ENCODE measurements around the gene HOXB2.

The HOXB2 gene

DNA sequence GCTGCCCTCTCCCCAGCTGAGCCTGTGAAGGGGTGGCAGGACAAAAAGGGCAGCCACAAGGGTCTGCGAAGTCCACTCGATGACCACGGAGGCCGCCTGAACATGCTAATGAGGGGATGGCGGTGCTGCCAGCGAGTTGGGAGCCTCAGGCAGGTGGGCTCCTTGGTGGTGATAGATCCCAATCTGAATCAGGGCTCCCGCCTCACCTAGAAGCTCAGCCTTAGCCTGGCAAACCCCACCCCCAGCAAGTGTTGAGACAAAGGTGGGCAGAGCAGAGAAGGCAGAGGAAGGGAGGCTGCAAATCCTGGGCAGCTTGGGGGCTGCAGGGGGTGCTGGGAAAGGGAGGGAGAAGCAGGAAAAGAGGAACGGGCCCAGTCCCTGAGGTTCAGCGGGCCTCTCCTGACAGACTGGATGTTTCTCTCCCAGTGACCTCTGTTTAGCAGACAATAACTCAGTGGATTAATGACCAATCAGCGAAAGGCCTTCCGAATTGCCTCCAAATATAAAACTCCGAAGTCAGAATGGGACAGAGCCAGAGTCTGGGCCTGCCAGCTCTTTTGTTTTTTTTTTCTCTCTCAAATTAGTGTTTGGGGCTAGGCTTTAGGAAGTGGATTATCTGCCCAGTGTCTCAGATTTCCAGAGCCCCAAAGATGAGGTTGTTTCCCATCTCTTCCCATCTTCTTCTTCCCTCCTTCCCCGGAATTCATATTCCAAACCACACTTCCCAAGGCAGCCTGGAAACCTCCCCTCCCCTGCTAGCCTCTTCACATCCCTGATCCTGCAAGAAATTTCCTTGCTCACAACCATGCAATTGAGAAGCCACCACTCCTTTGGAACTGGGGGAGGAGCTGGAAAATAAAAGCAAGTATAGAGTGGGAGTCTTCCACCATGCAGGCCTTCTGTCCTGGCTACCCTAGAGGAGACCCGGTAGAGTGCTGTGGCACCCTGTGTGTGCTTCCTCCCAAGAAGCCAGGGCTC is 15.2 kb upstream of the HOXB2 start:
- TF ChIP-seq FOXP2 (optimal IDR thresholded peaks at IDR 0.05; ENCODE audit: control extremely low read depth, extremely low read length, insufficient read depth), result no peak
- DNase-seq (ENCODE audit: low read depth, low spot score), result no peak
- Histone ChIP-seq H3K36me3 (ENCODE audit: insufficient read depth, low read length) (no peaks in the 10 kb centered on the region), H3K4me3 (no peak overlapping the region), H3K27ac (no peak overlapping the region), H3K9ac (ENCODE audit: insufficient read length) (no peak overlapping the region), H3K9me3 (ENCODE audit: low read depth, low read length) (no peaks in the 10 kb centered on the region)

DNA sequence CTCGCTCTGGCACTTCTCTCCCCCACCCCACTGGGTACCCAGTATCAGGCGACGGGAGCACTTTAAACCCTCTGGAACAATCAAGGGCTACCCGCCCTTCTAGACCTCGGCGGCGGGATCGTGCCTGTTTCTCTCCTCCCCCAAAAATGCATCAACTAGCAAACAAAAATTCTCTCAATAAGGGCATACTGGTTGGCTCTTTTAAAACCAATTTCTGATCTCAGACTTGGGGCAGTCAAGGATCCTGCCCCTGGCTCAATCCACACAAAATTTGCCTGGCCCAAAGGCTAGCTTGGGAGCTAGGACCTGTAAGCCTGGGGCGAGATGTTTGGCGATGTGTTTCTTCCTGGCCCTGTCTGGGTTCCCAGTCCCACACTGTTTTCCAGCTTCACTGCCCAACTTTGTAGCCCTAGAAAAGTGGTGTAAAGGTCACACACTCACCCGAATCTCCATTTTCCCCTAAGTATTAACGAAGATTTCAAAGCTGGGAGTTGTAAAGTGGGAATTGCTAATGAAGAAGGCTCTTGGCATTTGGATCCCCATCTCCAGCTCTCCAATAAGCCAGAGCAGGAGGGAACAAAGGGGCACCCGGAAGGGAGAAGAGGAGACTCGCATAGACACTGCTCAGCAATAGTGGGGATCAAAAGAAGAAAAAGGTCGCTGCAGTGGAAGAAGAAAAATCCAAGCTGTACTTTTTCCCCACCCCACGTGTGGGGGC is 14.4 kb upstream of the HOXB2 start:
- Histone ChIP-seq H3K9ac (ENCODE audit: insufficient read length) (no peak overlapping the region), H3K27ac (no peak overlapping the region), H3K36me3 (ENCODE audit: insufficient read depth, low read length) (no peaks in the 10 kb centered on the region), H3K4me3 (no peak overlapping the region), H3K9me3 (ENCODE audit: low read depth, low read length) (no peaks in the 10 kb centered on the region)
- no peak for DNase-seq (ENCODE audit: low read depth, low spot score)
- TF ChIP-seq EZH2 (IDR thresholded peaks at IDR 0.05) (no peak), POLR2AphosphoS5 (IDR thresholded peaks at IDR 0.05; ENCODE audit: borderline replicate concordance, low read depth, low read length) (no peak), FOXP2 (optimal IDR thresholded peaks at IDR 0.05; ENCODE audit: control extremely low read depth, extremely low read length, insufficient read depth) (no peak)

DNA sequence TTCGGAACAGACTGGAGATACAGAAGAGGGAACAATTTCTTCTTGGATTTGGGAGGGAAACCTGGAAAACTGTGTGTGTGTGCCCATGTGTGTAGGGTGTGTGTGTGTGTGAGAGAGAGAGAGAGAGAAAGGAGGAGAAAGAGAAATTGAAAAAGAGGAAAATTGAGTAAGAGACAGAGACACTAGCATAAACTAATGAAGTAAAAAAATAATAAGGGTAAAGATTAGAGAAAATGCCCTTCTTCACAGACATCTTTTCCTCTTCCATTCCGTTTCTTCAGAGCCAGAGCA is 13.9 kb upstream of the HOXB2 start:
- TF ChIP-seq FOXP2 (optimal IDR thresholded peaks at IDR 0.05; ENCODE audit: control extremely low read depth, extremely low read length, insufficient read depth) (no peak), POLR2AphosphoS5 (IDR thresholded peaks at IDR 0.05; ENCODE audit: borderline replicate concordance, low read depth, low read length) (no peak), EZH2 (IDR thresholded peaks at IDR 0.05) (no peak)
- H3K36me3 ChIP-seq (ENCODE audit: insufficient read depth, low read length), result no peaks in the 10 kb centered on the region
- no peak for DNase-seq (ENCODE audit: low read depth, low spot score)
- H3K27ac ChIP-seq, result no peak overlapping the region
- H3K9ac ChIP-seq (ENCODE audit: insufficient read length), result no peak overlapping the region
- H3K9me3 ChIP-seq (ENCODE audit: low read depth, low read length), result no peaks in the 10 kb centered on the region
- no peak overlapping the region for H3K4me3 ChIP-seq

DNA sequence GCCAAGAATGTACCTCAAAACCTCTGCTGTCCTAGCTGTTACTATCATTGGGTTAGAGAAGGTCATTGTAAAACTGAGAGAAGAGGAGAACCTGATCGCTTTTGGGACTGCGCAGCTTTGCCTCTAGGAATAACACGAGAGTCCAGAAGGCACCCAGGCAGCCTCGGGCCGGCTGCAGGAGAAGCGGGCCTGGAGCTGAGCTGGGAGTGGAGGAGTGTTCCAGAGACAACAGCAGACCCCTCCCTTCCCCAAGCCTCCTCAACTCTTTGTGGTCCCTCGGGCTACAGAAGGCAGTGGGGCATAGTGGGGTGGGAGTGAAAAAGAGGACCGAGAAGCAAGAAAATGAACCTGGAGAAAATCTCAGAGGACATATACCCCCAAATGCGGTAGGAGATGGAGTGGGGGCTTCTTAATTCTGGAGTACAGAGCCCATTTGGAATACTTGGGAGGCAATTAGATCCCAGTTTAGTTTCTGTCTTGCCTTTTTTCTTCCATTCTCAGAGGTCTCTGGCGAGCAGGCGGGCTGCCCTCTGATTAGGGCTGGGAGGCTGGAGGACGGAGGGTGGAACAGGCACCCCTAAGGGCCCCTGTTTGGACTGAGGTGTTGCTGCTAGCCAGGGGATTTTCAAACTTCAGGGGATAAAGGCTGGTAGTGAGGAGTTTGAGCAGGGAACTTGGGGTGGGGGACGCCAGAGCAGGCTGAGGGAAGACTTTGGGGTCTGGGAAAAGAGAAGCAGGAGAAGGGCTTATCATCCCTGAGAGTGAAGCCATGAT is 13.3 kb upstream of the HOXB2 start:
- Histone ChIP-seq H3K27ac (no peak overlapping the region), H3K9ac (ENCODE audit: insufficient read length) (no peak overlapping the region), H3K36me3 (ENCODE audit: insufficient read depth, low read length) (no peaks in the 10 kb centered on the region), H3K9me3 (ENCODE audit: low read depth, low read length) (no peaks in the 10 kb centered on the region), H3K4me3 (no peak overlapping the region)
- no peak for DNase-seq (ENCODE audit: low read depth, low spot score)
- TF ChIP-seq FOXP2 (optimal IDR thresholded peaks at IDR 0.05; ENCODE audit: control extremely low read depth, extremely low read length, insufficient read depth) (no peak), EZH2 (IDR thresholded peaks at IDR 0.05) (no peak), POLR2AphosphoS5 (IDR thresholded peaks at IDR 0.05; ENCODE audit: borderline replicate concordance, low read depth, low read length) (no peak)

DNA sequence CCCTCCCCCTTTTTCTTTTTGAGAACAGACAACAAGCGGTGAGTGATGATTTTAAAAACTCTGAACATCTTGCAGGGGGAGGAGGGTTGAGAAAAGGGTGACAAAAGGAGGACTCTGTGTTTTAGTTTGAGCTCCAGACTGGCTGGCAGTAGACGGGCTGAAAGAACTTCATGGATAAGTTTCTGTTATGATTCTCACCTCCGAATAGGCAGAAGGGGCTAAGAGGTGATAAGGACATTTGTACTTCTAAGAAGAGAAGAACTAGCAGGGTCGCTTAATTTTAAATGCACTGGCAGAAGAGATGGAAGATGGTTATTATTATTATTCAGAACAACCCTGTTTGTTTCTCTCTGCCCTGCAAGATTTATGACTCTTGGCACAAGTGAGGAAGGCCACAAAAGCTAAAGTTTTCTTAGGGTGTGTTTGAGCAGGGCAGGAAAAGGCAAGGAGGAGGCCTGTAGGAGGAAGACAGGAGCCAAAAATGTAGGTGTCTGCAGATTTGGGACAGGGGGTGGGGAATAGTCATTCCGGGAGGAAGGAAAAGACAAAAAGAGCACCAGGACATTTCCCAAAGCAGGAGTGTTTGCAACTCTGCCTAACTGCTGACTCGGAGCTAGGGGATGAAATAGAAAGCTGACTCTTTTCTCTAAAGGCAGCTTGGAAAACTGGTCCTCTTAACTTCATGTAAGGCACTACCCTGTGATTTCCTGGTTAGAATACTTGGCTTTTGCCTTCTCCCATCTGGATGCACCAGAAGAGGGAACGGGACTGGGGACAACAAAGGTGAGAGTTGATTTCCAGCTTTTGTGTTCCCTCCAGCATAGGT is 11.9 kb upstream of the HOXB2 start:
- Histone ChIP-seq H3K27ac (peak overlapping the region; percentile 53; the same call in 1 of the 2 replicates), H3K9ac (ENCODE audit: insufficient read length) (no peak overlapping the region)
- no peak for DNase-seq (ENCODE audit: low read depth, low spot score)

DNA sequence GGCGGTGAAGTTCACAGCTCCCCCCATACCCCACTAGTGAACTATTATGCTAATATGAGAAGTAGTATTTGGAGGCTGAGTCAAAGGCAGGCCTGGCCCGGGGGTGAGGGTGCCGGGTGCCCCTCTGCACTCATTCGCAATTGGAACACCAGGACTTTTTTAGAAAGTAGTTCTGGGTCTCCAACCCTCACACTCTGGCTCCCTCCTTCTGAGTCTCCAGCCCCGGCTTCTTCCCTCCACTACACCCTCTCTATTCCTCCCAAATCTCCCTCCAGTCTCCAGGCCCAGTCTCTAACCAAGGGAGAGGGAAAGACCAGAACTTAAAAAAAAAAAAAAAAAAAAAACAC is 11.3 kb upstream of the HOXB2 start:
- H3K9ac ChIP-seq (ENCODE audit: insufficient read length), result no peak overlapping the region
- H3K4me3 ChIP-seq, result no peak overlapping the region
- peak overlapping the region; percentile 53; the same call in 1 of the 2 replicates for H3K27ac ChIP-seq
- no peak for DNase-seq (ENCODE audit: low read depth, low spot score)
- H3K9me3 ChIP-seq (ENCODE audit: low read depth, low read length), result no peaks in the 10 kb centered on the region
- H3K36me3 ChIP-seq (ENCODE audit: insufficient read depth, low read length), result peaks cover 6% of the 10 kb centered on the region; the same call in 1 of the 2 replicates
- no peak for TF ChIP-seq EZH2 (IDR thresholded peaks at IDR 0.05)
- TF ChIP-seq POLR2AphosphoS5 (IDR thresholded peaks at IDR 0.05; ENCODE audit: borderline replicate concordance, low read depth, low read length), result no peak
- no peak for TF ChIP-seq FOXP2 (optimal IDR thresholded peaks at IDR 0.05; ENCODE audit: control extremely low read depth, extremely low read length, insufficient read depth)

More for the DNA sequence above, 11.9 kb upstream of the HOXB2 start:
- TF ChIP-seq POLR2AphosphoS5 (IDR thresholded peaks at IDR 0.05; ENCODE audit: borderline replicate concordance, low read depth, low read length), result no peak
- no peak for TF ChIP-seq EZH2 (IDR thresholded peaks at IDR 0.05)
- TF ChIP-seq FOXP2 (optimal IDR thresholded peaks at IDR 0.05; ENCODE audit: control extremely low read depth, extremely low read length, insufficient read depth), result no peak
- H3K4me3 ChIP-seq, result peak overlapping the region; percentile 12; the same call in 1 of the 2 replicates
- H3K9me3 ChIP-seq (ENCODE audit: low read depth, low read length), result no peaks in the 10 kb centered on the region
- peaks cover 3% of the 10 kb centered on the region; the same call in 1 of the 2 replicates for H3K36me3 ChIP-seq (ENCODE audit: insufficient read depth, low read length)

DNA sequence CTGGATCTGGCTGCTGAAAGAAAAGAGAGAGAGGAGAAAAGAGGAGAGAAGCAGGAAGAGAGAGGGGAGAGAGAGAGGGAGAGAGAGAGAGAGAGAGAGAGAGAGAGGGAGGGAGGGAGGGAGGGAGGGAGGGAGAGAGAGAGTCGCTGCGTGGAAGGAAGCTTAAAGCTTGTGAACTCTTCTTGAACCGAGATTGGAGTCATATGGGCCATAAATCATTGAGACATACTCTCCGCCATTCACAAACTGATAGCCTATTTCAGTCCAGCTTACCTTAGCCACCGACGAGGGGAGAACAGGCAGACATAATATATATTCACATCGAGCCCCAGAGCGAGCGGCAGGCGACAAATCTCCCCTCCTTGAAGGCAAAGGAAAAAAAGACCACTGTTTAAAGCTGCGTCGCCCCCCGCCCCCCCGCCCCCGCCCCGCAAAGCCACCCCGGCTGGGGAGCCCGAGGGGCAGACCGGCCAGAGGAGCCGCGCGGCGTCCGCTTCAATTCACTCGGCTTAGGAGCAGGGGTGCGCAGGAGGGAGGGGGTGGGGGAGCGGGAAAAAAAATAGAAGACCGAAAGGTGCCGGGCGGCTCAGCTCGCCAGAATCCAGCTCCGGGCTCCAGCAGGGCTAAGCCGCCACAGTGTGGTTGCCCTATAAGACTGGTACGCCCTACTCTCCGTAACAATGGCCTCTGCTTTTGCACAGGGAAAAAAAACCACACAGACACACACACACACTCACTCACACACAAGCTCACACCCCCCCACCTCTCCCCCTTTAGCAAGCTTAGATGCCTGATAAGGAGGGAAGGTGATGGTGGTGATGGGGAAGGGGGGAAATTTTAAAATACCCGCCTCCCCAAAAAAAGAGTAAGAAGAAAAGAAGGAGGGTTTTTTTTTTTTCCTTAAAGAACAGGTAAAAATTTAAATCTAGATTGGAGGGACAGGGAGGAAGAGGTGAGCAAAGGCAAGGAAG is 10.6 kb upstream of the HOXB2 start:
- peaks cover 7% of the 10 kb centered on the region; the same call in 1 of the 2 replicates for H3K36me3 ChIP-seq (ENCODE audit: insufficient read depth, low read length)
- H3K9ac ChIP-seq (ENCODE audit: insufficient read length), result no peak overlapping the region
- no peaks in the 10 kb centered on the region for H3K9me3 ChIP-seq (ENCODE audit: low read depth, low read length)
- H3K27ac ChIP-seq, result no peak overlapping the region
- DNase-seq (ENCODE audit: low read depth, low spot score), result no peak
- TF ChIP-seq EZH2 (IDR thresholded peaks at IDR 0.05) (no peak), POLR2AphosphoS5 (IDR thresholded peaks at IDR 0.05; ENCODE audit: borderline replicate concordance, low read depth, low read length) (no peak)
- no peak overlapping the region for H3K4me3 ChIP-seq
